Left renal pelvis (tissue), 4 donors: Measurements from ENCODE around the gene TP53BP2. TPM values are rescaled to one million over a fixed set of nuclear protein-coding genes. Genes with fewer than 3 reads are reported as not detected.
A peak's percentile ranks its signal among the peaks of the same experiment; 100 is the strongest.
"Not testable (repeated sequence)": the region's sequence is repeated elsewhere in the genome, so short reads cannot be mapped to it uniquely, and the experiment has no call there.

Experiments used
- DNase-seq, 4 donors: peaks; one replicate each; pipeline ENCODE4 v3.0.0-alpha.2; 2013; ENCODE audit warnings: low read depth in 4 of 4, low spot score in 3 of 4
- polyA plus RNA-seq, 4 donors: library from polyadenylated mRNA; unstranded; fragments of 120-200 nt; gene quantifications; one replicate each; pipeline ENCODE4 v1.2.1, GENCODE V29; 2013; ENCODE audit not compliant: insufficient read length in 4 of 4

The TP53BP2 gene, protein sequence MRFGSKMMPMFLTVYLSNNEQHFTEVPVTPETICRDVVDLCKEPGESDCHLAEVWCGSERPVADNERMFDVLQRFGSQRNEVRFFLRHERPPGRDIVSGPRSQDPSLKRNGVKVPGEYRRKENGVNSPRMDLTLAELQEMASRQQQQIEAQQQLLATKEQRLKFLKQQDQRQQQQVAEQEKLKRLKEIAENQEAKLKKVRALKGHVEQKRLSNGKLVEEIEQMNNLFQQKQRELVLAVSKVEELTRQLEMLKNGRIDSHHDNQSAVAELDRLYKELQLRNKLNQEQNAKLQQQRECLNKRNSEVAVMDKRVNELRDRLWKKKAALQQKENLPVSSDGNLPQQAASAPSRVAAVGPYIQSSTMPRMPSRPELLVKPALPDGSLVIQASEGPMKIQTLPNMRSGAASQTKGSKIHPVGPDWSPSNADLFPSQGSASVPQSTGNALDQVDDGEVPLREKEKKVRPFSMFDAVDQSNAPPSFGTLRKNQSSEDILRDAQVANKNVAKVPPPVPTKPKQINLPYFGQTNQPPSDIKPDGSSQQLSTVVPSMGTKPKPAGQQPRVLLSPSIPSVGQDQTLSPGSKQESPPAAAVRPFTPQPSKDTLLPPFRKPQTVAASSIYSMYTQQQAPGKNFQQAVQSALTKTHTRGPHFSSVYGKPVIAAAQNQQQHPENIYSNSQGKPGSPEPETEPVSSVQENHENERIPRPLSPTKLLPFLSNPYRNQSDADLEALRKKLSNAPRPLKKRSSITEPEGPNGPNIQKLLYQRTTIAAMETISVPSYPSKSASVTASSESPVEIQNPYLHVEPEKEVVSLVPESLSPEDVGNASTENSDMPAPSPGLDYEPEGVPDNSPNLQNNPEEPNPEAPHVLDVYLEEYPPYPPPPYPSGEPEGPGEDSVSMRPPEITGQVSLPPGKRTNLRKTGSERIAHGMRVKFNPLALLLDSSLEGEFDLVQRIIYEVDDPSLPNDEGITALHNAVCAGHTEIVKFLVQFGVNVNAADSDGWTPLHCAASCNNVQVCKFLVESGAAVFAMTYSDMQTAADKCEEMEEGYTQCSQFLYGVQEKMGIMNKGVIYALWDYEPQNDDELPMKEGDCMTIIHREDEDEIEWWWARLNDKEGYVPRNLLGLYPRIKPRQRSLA
- 10 to 100 TPM; 39.2 to 65.6 (median 50.3) TPM for polyA plus RNA-seq

DNA sequence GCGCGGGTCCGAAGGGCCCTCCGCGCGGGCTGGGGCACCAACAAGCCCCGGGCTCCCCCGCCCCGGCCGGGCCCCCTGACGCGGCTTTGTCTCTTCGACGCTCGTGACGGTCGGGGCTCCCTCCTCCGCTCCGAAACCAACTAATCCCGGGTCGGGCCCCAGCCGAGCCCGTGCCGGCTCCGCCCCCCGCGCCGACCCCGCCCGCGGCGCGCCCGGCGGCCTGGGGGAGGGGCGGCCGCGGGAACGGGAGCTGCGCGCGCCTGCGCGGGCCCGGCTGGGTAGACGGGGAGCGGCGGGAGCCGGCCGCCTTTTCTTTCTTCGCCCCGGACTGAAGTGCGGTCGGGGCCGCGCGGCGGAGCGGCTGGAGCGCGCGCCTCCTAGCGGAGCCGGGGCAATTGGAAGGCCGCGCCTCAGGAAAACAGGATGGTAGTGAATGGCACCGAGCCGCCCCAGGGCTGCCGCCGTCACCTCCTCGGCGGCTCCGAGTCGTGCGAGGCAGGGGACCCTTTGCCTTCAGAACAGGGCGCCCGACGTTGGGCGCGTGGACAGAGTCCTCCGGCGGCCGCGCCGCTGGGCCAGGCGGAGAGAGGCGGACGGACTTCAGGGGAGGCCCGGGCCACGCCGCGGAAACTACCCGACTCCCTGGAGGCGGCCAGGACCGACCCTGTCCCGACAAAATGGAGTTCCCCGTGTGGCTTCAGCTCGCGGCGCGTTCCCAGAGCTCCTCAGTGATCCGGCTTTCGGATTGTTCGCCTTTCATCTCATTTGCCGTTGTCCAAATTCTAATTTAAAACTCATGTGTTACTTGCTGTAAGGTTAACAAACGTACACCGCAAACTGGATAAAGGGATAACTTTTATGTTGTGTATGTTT, at the start of gene TP53BP2:
Gene TP53BP2 (minus strand): TSS at position 138 of the 873 bp plus-strand sequence. CDS start 267 bp downstream, outside the sequence.
- DNase-seq, result peak; percentile 78 to 81 (median 78)

DNA sequence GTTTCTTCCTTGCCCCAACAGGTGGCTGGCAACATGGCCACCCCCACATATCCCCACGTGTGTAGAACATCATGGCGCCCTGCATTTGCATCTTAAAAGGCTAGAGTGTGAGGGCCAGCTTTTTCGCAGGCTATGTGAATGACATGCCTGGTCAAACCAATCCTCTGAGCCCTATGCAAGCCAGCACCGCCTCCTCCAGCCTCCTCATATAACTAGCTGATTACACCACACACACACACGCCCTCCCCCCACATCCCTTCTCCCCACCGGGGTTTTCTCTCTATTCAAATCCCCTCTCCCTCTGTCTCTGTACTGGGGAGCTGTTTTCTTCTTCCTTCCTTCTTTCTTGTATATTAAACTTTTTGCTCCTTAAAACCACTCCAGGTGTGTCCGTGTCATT, 44.7 kb upstream of the TP53BP2 start:
- DNase-seq, result not testable (repeated sequence)

DNA sequence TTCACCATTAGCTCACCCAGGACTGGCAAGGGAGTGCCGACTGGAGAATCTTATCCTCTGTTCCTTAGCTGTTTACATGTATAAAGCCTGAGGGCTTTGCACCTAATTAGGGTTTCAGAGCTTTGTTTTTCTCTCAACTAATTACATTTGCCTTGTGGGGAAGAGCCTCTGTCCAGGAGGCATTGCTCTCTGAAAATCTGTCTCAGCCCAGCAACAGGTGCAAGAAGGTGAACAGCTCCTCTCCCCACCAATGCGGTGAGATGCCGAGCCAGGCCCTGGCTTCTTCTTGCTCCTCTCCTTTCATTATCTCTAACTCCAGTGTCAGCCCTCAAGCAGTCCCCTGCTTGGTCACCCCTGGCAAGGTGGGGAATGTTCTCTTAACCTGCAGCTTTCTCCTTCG, 43.6 kb upstream of the TP53BP2 start:
- not testable (repeated sequence) for DNase-seq

DNA sequence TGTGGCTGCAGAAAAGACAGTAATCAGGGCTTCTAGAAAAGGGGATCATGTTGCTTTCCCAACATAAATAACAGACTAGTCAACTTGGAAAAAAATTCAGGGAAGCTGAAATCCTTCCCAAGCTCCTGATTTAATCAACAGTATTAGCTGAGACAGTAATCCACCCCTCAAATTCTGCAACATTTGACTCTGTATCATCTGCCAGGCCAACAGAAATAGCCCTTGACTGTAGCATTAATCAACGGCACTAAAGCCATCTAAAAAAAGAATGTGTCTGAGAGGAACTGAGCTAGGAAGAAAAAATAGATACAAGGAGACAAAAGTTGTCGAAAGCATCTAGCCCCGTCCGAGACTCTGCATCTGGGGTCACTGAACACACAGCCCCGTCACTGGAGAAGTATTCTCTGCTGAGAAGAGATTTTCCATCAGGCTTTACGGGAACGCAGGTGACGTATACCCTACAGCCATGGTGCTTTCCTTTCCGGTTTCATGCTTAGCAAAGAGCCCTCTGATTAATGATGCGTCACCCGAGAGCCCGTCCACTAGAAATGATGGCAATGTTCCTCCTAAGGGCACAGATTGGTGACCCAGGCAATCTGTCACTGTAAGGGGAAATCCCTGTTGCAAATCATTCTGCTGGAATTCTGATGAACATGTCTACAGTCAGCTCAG, 42.1 kb upstream of the TP53BP2 start:
- peak; percentile 55 to 87 (median 66) for DNase-seq

DNA sequence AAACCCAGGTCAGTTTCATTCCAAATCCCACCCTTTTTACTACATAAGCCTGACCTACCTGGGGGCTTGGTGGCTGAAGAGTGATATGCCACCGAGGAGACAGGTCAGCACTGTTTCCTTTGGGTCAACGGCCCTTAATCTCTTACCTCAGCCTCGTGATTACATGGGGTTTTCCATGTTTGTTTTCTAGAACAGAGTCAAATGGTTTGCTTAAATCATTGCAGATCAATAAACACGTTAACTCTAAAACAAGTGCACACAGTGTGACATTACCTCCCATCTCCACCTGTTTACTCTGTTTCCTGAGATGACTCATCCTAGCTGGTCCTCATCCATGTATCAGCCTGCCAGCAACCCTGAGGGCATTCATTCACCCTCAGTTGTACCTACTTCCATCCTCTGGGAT, 40.8 kb upstream of the TP53BP2 start:
- DNase-seq, result no peak

DNA sequence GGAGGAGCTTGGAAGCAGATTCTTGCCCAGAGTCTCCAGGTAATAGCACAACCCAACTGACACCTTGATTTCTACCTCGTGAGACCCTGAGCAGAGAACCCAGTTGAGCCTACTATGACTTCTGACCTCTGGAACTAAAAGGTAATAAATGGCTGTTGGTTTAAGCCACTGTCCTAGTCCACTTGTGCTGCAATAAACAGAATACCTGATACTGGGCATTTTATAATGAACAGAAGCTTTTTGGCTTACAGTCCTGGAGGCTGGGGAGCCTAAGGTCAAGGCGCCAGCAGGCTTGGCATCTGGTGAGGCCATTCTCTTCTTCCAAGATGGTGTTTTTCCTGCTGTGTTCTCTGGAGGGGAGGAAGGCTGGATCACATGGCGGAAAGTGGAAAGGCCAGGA, 39.9 kb upstream of the TP53BP2 start:
- DNase-seq, result no peak

DNA sequence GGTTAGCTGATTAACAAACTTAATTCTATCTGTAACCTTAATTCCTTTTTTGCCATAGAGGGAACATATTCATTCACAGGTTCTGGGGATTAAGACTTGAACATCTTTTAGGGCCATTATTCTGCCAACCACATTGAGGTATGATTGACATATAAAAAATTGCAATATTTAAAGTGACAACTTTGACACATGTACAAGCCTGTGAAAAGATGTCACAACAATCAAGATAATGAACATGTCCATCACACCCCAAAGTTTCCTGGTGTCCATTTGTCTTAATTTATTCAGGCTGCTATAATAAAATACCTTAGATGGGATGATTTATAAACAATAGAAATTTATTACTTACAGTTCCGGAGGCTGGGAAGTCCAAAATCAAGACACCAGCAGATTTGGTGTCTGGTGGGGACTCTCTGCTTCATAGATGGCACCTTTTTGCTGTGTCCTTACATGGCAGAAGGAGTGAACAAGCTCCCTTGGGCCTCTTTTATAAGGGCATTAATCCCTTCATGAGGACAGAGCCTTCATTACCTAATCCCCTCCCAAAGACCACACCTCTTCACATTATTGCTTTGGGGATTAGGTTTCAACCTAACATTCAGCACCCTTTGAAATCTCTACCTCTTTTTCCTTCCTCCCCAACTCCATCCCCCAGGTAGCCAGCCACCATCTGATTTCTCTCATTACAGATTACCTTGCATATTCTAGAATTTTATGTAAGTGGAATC, 33.0 kb upstream of the TP53BP2 start:
- DNase-seq, result no peak

DNA sequence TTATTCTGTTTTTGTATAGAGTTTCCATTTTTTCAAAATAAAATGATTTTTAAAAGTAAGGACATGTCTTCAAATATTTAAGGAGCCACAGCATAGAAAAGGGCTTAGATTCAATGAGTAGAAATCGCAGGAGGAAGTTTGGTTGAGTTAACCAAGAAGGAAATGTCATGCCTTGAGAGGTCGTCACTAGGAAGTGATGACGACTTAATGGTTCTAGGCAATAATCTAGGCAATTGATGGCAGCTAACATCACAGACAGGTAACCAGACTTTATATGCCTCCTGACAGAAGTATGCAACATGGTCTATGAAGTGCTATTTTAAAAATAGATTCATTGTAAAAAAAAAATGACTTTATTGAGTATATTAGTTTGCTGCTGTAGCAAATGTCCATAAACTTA, 32.1 kb upstream of the TP53BP2 start:
- DNase-seq, result no peak

DNA sequence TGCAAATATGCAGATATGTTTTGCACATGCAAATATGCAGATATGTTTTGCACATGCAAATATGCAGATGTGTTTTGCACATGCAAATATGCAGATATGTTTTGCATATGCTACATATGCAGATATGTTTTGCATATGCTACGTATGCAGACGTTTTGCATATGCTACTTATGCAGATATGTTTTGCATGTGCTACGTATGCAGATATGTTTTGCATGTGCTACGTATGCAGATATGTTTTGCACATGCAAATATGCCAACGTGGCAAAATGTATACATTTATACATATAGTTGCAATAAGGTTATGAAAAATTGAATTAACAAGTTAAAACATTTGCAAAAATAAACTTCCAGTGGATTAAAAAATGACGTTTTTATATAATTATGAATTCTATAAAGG, 30.8 kb upstream of the TP53BP2 start:
- no peak for DNase-seq

DNA sequence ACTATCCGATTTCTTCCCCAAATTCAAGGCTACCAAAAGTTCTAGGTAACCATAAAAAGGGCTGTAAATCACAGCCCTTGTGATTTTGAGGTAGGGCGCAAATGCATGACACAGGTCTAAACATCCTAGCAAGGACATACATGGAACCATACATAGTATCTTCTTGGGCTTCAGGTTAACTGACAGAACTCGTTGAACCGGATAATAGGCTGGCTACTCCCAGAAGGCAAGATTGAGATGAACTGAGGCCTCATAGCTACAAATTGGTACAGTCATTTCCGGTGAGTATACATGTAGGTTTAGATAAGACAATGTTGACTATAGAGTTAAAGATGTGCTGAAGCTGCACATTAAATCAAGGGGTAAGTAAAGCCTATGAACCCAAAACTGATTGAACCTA, 27.3 kb upstream of the TP53BP2 start:
- DNase-seq, result no peak

DNA sequence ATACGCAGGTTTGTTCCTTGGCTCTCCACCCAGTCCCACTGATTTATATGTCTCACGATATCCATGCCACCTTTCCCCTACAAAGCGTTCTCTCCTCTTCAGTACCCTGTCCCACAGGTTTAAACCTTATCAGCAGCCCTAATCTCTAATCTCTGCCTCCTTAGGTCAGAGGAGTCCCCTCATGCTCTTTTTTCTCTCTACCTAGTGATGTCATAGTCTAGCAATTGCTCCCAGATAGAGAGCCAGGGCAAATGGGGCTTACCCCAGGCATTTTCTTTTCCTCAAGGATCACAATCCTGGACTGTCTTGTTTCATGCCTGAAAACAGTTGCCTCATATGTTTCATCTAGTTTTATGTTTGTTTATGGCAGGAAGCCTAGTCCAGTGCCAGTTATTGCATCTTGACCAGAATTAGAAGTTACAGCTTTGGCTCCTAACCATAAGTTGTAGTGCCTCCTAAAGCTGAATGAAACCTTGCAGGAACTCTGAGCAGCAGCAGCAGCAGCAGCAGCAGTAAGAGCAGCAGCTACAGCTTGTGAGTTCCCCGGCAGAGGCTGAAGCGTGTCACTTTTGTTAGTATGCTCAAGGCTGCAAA, 26.7 kb upstream of the TP53BP2 start:
- DNase-seq, result no peak

DNA sequence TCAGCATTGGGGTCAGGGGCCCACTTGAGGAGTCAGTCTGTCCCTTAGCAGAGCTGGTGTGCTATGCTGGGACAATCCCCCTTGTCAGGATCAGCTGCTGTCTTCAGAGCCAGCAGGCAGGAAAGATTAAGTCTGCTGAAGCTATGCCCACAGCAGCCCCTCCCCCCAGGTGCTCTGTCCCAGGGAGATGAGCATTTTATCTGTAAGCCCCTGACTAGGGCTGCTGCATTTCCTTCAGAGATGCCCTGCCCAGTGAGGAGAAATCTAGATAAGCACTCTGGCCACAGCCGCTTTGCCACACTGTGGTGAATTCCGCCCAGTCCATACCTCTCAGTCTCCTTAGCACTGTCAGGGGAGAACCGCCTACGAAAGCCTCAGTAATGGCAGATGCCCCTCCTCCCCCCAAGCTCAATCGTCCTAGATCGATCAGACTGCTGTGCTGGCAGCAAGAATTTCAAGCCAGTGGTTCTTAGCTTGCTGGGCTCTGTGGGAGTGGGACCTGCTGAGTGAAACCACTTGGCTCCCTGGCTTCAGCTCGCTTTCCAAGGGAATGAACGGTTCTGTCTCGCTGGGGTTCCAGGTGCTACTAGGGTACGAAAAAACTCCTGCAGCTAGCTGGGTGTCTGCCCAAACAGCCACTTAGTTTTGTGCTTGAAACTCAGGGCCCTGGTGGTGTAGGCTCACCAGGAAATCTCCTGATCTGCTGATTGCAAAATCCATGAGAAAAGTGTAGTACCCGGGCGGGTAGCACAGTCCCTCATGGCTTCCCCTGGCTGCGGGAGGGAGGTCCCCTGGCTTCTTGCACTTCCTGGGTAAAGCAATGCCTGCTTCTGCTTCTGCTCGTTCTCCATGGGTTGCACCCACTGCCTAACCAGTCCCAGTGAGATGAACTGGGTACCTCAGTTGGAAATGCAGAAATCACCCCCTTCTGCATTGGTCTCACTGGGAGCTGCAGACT, 25.1 kb upstream of the TP53BP2 start:
- DNase-seq, result no peak

DNA sequence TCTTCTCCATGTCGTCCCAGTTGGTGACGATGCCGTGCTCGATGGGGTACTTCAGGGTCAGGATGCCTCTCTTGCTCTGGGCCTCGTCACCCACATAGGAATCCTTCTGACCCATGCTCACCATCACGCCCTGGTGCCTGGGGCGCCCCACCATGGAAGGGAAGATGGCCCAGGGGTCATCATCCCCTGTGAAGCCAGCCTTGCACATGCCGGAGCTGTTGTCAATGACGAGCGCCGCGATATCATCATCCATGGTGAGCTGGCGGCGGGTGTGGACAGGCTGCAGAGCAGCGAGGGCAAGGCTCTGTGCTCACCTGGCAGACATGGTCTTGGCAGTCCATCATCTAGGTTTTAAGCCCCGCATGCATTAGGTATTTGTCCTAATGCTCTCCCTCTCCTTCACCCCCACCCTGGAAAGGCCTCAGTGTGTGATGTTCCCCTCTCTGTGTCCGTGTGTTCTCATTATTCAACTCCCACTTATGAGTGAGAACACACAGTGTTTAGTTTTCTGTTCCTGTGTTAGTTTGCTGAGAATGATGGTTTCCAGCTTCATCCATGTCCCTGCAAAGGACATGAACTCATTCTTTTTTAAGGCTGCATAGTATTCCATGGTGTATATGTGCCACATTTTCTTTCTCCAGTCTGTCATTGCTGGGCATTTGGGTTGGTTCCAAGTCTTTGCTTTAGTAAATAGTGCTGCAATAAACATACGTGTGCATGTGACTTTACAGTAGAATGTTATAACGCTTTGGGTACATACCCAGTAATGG, 19.0 kb upstream of the TP53BP2 start:
- not testable (repeated sequence) for DNase-seq

DNA sequence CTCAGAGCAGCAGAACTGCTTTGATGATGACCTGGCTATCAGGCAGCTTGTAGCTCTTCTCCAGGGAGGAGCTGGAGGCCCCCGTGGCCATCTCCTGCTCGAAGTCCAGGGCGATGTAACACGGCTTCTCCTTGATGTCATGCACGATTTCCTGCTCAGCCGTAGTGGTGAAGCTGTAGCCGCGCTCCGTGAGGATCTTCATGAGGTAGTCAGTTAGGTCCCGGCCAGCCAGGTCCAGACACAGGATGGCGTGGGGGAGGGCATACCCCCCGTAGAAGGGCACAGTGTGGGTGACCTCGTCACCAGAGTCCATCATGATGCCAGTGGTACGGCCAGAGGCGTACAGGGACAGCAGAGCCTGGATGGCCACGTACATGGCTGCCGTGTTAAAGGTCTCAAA, 18.3 kb upstream of the TP53BP2 start:
- no peak for DNase-seq

DNA sequence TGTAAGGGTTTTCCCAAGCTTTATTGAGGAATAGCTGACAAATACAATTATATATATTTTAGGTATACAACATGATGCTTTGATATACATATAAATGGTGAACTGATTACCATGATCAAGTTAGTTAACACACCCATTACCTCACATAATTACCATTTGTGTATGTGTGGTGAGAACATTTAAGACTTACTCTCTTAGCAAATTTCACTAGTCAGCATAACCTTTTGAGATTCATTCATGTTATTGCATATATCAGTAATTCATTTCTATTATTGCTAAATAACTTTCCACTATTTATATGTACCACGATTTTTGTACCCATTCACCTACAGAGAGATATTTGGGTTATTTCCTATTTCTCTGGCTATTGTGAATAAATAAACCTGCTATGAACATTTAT, 16.2 kb upstream of the TP53BP2 start:
- no peak for DNase-seq

DNA sequence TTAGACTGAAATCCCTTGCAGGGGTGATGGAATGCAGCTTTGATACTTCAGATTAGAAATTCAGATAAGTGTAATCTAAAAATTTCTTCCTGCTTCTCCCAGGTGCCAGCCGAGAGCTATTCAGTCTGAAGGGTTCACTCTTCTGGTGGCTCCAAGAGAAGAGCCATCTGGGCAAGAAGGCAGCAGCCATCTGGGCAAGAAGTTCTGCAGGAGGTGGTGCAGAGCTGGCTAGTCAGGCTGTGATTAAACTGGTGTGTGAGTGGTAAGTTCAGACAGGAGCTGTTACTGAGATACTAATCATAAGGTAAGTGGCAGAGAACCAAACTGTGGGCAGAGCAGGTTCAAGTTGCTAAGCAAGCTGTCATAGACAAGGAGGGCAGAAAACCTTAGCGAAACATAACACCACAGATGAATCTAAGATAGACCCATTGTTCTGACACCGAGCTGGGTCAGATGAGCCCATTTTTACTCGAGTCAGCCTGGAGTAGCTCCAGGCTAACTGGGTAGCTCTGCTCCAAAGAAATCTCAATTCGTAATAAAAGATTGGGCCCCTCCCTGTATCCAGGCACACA, 14.4 kb upstream of the TP53BP2 start:
- DNase-seq, result no peak
